ENCODE measurements around the gene MEN1. TPM values are rescaled to one million over a fixed set of nuclear protein-coding genes. Genes with fewer than 3 reads are reported as not detected.
A peak's percentile ranks its signal among the peaks of the same experiment; 100 is the strongest.

MEN1 gene
- total RNA-seq, 2 donors from 2014 or later, result 44.5 to 48.7 TPM

DNA sequence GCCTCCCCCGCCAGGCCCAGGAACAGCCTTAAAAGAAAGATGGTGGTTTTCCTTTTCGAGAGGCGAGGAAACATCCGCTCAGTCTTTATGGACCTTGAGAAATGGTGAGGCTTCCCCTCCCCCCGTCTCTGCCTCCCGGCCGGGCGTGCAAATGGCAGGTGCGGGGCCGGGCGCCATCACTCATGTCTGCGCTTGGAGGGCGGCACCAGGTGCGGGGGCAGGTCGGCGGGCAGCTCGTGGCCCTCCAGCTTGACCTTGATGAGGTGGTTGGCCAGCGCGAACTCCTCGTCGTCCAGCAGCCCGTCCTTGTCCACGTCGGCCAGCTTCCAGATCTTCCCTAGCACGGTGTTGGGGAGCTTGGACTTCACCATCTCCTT, 43.8 kb upstream of the MEN1 start:
- Histone ChIP-seq H3K27me3 (ENCODE audit: control insufficient read depth, insufficient read depth, low read length, poor library complexity, severe bottlenecking) (no peaks in the 10 kb centered on the region), H3K9me3 (ENCODE audit: control insufficient read depth, low read length) (no peaks in the 10 kb centered on the region), H3K27ac (ENCODE audit: low read depth, low read length) (no peak overlapping the region), H3K4me3 (ENCODE audit: low read length) (no peak overlapping the region), H3K4me1 (ENCODE audit: control insufficient read depth, insufficient read depth, low read length) (no peaks in the 10 kb centered on the region), H3K9ac (ENCODE audit: extremely low read depth, low read length, poor library complexity, severe bottlenecking) (no peak overlapping the region), H3K36me3 (ENCODE audit: control insufficient read depth, insufficient read depth, low read length) (peaks cover 19% of the 10 kb centered on the region)
- DNase-seq, result no peak
- 96 to 97% methylated on average over 21 to 25 of the region's 25 CpGs for WGBS, 2 experiments (ENCODE audit: insufficient coverage in 1 of 2, insufficient read length in 1 of 2)
- Mint-ChIP-seq H3K27me3 (ENCODE audit: insufficient read depth) (no peaks in the 10 kb centered on the region), H3K9me3 (no peaks in the 10 kb centered on the region), H3K4me1 (peaks cover 10% of the 10 kb centered on the region), H3K27ac (peak overlapping the region; percentile 61), H3K4me3 (no peak overlapping the region), H3K36me3 (ENCODE audit: low read depth) (peaks cover 11% of the 10 kb centered on the region)
- TF ChIP-seq, protein P1, sequence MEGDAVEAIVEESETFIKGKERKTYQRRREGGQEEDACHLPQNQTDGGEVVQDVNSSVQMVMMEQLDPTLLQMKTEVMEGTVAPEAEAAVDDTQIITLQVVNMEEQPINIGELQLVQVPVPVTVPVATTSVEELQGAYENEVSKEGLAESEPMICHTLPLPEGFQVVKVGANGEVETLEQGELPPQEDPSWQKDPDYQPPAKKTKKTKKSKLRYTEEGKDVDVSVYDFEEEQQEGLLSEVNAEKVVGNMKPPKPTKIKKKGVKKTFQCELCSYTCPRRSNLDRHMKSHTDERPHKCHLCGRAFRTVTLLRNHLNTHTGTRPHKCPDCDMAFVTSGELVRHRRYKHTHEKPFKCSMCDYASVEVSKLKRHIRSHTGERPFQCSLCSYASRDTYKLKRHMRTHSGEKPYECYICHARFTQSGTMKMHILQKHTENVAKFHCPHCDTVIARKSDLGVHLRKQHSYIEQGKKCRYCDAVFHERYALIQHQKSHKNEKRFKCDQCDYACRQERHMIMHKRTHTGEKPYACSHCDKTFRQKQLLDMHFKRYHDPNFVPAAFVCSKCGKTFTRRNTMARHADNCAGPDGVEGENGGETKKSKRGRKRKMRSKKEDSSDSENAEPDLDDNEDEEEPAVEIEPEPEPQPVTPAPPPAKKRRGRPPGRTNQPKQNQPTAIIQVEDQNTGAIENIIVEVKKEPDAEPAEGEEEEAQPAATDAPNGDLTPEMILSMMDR (conservative IDR thresholded peaks at IDR 0.05), result no peak

DNA sequence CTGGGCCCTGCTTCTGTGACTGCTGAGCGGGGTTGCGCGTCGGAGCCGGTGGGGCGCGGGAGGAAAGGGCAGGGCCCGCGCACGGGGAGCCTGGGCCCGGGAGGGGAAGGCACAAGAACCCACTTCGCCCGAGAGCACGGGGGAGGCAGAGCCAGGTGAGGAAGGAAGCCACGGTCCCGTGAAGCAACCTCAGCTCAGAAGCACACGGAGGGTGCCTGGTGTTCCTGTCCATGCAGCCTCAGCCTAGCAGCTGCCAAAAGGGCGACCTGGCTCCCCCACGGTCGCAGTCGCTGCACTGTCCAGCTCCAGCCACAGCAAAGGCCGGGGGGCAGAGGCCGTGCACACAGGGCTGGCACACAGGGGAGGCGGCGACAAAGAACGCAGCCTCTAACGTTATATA, 43.4 kb upstream of the MEN1 start:
- Histone ChIP-seq H3K9ac (ENCODE audit: extremely low read depth, low read length, poor library complexity, severe bottlenecking) (no peak overlapping the region), H3K4me3 (ENCODE audit: low read length) (no peak overlapping the region), H3K27me3 (ENCODE audit: control insufficient read depth, insufficient read depth, low read length, poor library complexity, severe bottlenecking) (no peaks in the 10 kb centered on the region), H3K9me3 (ENCODE audit: control insufficient read depth, low read length) (no peaks in the 10 kb centered on the region), H3K36me3 (ENCODE audit: control insufficient read depth, insufficient read depth, low read length) (peaks cover 19% of the 10 kb centered on the region), H3K27ac (ENCODE audit: low read depth, low read length) (no peak overlapping the region), H3K4me1 (ENCODE audit: control insufficient read depth, insufficient read depth, low read length) (no peaks in the 10 kb centered on the region)
- no peaks in the 10 kb centered on the region for H3K27me3 Mint-ChIP-seq (ENCODE audit: insufficient read depth)
- WGBS, 2 experiments (ENCODE audit: insufficient coverage in 1 of 2, insufficient read length in 1 of 2), result 93 to 96% methylated on average over 26 to 27 of the region's 27 CpGs
- no peak overlapping the region for H3K4me3 Mint-ChIP-seq
- H3K36me3 Mint-ChIP-seq (ENCODE audit: low read depth), result peaks cover 11% of the 10 kb centered on the region
- no peak overlapping the region for H3K27ac Mint-ChIP-seq
- no peak for DNase-seq
- H3K4me1 Mint-ChIP-seq, result peaks cover 11% of the 10 kb centered on the region
- TF ChIP-seq, protein P1 (conservative IDR thresholded peaks at IDR 0.05), result no peak
- H3K9me3 Mint-ChIP-seq, result no peaks in the 10 kb centered on the region

- DNase-seq, result no peak
- H3K4me3 Mint-ChIP-seq, result no peak overlapping the region
Measured at GRCh38 chr11:64852804-64853509, 42.6 kb upstream of the MEN1 start.

More at GRCh38 chr11:64852804-64853509, 42.6 kb upstream of the MEN1 start:
- Mint-ChIP-seq H3K9me3 (no peaks in the 10 kb centered on the region), H3K36me3 (ENCODE audit: low read depth) (peaks cover 11% of the 10 kb centered on the region), H3K27ac (no peak overlapping the region), H3K4me1 (peaks cover 15% of the 10 kb centered on the region), H3K27me3 (ENCODE audit: insufficient read depth) (no peaks in the 10 kb centered on the region)
- 92 to 96% methylated on average over 7 to 24 of the region's 24 CpGs for WGBS, 2 experiments (ENCODE audit: insufficient coverage in 1 of 2, insufficient read length in 1 of 2)
- Histone ChIP-seq H3K9me3 (ENCODE audit: control insufficient read depth, low read length) (no peaks in the 10 kb centered on the region), H3K27ac (ENCODE audit: low read depth, low read length) (no peak overlapping the region), H3K4me1 (ENCODE audit: control insufficient read depth, insufficient read depth, low read length) (no peaks in the 10 kb centered on the region), H3K9ac (ENCODE audit: extremely low read depth, low read length, poor library complexity, severe bottlenecking) (no peak overlapping the region), H3K36me3 (ENCODE audit: control insufficient read depth, insufficient read depth, low read length) (peaks cover 17% of the 10 kb centered on the region), H3K4me3 (ENCODE audit: low read length) (no peak overlapping the region), H3K27me3 (ENCODE audit: control insufficient read depth, insufficient read depth, low read length, poor library complexity, severe bottlenecking) (no peaks in the 10 kb centered on the region)
- TF ChIP-seq, protein P1 (conservative IDR thresholded peaks at IDR 0.05), result no peak

Data from endodermal cell (in vitro differentiated cells).